GM10248 (cell line): ENCODE data around the gene CAMSAP1.
A peak's percentile ranks its signal among the peaks of the same experiment; 100 is the strongest.

Source experiments
- CTCF ChIA-PET: fragments of 300-600 bp; sonication (Branson Sonifier 250); formaldehyde crosslinking; extraction: SDS; loops from one replicate; lab custom pipeline; 2021; ENCODE audit warnings: antibody characterized with exemption; lab: Yijun Ruan, JAX
- POLR2A ChIA-PET: fragments of 350-650 bp; sonication (Branson Sonifier 250); formaldehyde crosslinking; extraction: SDS; loops from one replicate; lab custom pipeline; 2020; ENCODE audit warnings: antibody characterized with exemption; lab: Yijun Ruan, JAX
- DNase-seq: peaks from one replicate; pipeline ENCODE4 v3.0.0; 2012; ENCODE audit errors: extremely low spot score
- CTCF ChIP-seq: IDR thresholded peaks from 2 replicates; pipeline ENCODE4 v1.5.1; 2012; ENCODE audit warnings: mild to moderate bottlenecking, low read depth; ENCODE audit errors: extremely low read depth, missing control alignments, control extremely low read depth

The CAMSAP1 gene

GRCh38 chr9:135907006-135907430, 328 bp downstream of the CAMSAP1 start:
- ChIA-PET POLR2A (interaction anchor here (0.7 kb wide), 1 partner anchor 15 kb away, joined by 4 read pairs; no protein-coding TSS in a partner anchor), CTCF (interaction anchor here (2.1 kb wide), 1 partner anchor 41 kb away, joined by 5 read pairs; no protein-coding TSS in a partner anchor)
- DNase-seq: peak; percentile 55
- TF ChIP-seq CTCF: no peak

- POLR2A ChIA-PET: no interaction called here
- CTCF ChIA-PET: interaction anchor here (2.1 kb wide), 1 partner anchor 41 kb away, joined by 5 read pairs; no protein-coding TSS in a partner anchor
- no peak for DNase-seq
- no peak for TF ChIP-seq CTCF
Measured at GRCh38 chr9:135906291-135907005, 898 bp downstream of the CAMSAP1 start.

- ChIA-PET CTCF (interaction anchor here (2.1 kb wide), 1 partner anchor 40 kb away, joined by 5 read pairs; no protein-coding TSS in a partner anchor), POLR2A (no interaction called here)
Measured at GRCh38 chr9:135905380-135906258, 1.7 kb downstream of the CAMSAP1 start.

GRCh38 chr9:135903786-135904520, 3.4 kb downstream of the CAMSAP1 start:
- TF ChIP-seq CTCF: no peak
- no peak for DNase-seq
- ChIA-PET CTCF (interaction anchor here (0.7 kb wide), 1 partner anchor 15 kb away, joined by 3 read pairs; no protein-coding TSS in a partner anchor), POLR2A (no interaction called here)

More at GRCh38 chr9:135905380-135906258, 1.7 kb downstream of the CAMSAP1 start:
- no peak for TF ChIP-seq CTCF
- DNase-seq: no peak

- no peak for DNase-seq
- no peak for TF ChIP-seq CTCF
- ChIA-PET CTCF (interaction anchor here (0.7 kb wide), 1 partner anchor 14 kb away, joined by 3 read pairs; no protein-coding TSS in a partner anchor), POLR2A (no interaction called here)
Measured at GRCh38 chr9:135903358-135903656, 4.0 kb downstream of the CAMSAP1 start.
